Measurements from ENCODE around the gene THRA.

DNA sequence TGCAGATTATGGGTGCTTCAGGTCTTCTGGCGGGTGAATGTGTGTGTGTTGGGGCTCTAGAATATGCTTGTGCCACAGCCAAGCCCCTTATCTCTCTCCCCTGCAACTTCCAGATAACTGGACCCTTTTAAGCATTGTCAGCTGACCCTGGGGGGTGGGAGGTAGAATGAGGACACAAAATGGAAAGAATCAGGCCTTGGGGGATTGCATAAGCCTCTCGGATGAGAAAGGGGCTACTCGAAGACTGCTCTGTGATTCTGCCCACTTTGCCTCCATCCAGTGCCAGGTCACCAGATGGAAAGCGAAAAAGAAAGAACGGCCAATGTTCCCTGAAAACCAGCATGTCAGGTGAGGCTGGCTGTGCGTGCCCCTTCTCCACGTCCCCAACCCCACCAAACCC is 13.8 kb downstream of the THRA start:
- TF ChIP-seq, protein P1, sequence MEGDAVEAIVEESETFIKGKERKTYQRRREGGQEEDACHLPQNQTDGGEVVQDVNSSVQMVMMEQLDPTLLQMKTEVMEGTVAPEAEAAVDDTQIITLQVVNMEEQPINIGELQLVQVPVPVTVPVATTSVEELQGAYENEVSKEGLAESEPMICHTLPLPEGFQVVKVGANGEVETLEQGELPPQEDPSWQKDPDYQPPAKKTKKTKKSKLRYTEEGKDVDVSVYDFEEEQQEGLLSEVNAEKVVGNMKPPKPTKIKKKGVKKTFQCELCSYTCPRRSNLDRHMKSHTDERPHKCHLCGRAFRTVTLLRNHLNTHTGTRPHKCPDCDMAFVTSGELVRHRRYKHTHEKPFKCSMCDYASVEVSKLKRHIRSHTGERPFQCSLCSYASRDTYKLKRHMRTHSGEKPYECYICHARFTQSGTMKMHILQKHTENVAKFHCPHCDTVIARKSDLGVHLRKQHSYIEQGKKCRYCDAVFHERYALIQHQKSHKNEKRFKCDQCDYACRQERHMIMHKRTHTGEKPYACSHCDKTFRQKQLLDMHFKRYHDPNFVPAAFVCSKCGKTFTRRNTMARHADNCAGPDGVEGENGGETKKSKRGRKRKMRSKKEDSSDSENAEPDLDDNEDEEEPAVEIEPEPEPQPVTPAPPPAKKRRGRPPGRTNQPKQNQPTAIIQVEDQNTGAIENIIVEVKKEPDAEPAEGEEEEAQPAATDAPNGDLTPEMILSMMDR (IDR thresholded peaks at IDR 0.05) = no peak
- TF ChIP-seq POLR2A (IDR thresholded peaks at IDR 0.05) = no peak

Data from thyroid gland (tissue), 4 donors.